GM19239 (cell line): ENCODE data around the gene ACOT6.
A peak's percentile ranks its signal among the peaks of the same experiment; 100 is the strongest.
"Not testable (repeated sequence)": the region's sequence is repeated elsewhere in the genome, so short reads cannot be mapped to it uniquely, and the experiment has no call there.

Experiments used
- DNase-seq: peaks from one replicate; pipeline ENCODE4 v3.0.0; 2011; ENCODE audit warnings: low spot score; ENCODE audit not compliant: insufficient read length
- FAIRE-seq: peaks from 2 replicates; lab custom pipeline; 2011; peaks lifted over from hg19 to GRCh38; lab: Jason Lieb, UNC

Gene ACOT6

GRCh38 chr14:73612339-73613045 is at the start of gene ACOT6:
ACOT6 (plus strand) TSS chr14:73612517; CDS start chr14:73612572, 55 bp downstream.
- DNase-seq (peak; percentile 70), FAIRE-seq (peak; percentile 84)

- FAIRE-seq, DNase-seq: not testable (repeated sequence)
Observed at GRCh38 chr14:73562696-73563095, 49.6 kb upstream of the ACOT6 start.

GRCh38 chr14:73566431-73566830 is 45.9 kb upstream of the ACOT6 start:
- not testable (repeated sequence) for FAIRE-seq, DNase-seq

- not testable (repeated sequence) for FAIRE-seq, DNase-seq
Observed at GRCh38 chr14:73566935-73567334, 45.4 kb upstream of the ACOT6 start.

GRCh38 chr14:73567358-73567757 is 45.0 kb upstream of the ACOT6 start:
- DNase-seq (no peak), FAIRE-seq (no peak)

- DNase-seq (no peak), FAIRE-seq (no peak)
Observed at GRCh38 chr14:73567951-73568885, 44.1 kb upstream of the ACOT6 start.

- DNase-seq: not testable (repeated sequence)
- peak; percentile 58 for FAIRE-seq
Observed at GRCh38 chr14:73568886-73569184, 43.5 kb upstream of the ACOT6 start.

GRCh38 chr14:73569185-73569958 is 42.9 kb upstream of the ACOT6 start, which contains the start of gene ACOT2:
ACOT2 (plus strand) TSS chr14:73569213; CDS start chr14:73569241, 28 bp downstream.
- FAIRE-seq (peak; percentile 80), DNase-seq (peak; percentile 73)

- not testable (repeated sequence) for DNase-seq
- FAIRE-seq: peak; percentile 61
Observed at GRCh38 chr14:73570913-73571312, 41.4 kb upstream of the ACOT6 start.

GRCh38 chr14:73573034-73573433 is 39.3 kb upstream of the ACOT6 start:
- not testable (repeated sequence) for FAIRE-seq, DNase-seq

GRCh38 chr14:73573740-73574139 is 38.6 kb upstream of the ACOT6 start:
- FAIRE-seq, DNase-seq: not testable (repeated sequence)

- not testable (repeated sequence) for DNase-seq, FAIRE-seq
Observed at GRCh38 chr14:73574251-73574650, 38.1 kb upstream of the ACOT6 start.

GRCh38 chr14:73576391-73576790 is 35.9 kb upstream of the ACOT6 start:
- DNase-seq: no peak

GRCh38 chr14:73577214-73577613 is 35.1 kb upstream of the ACOT6 start:
- not testable (repeated sequence) for DNase-seq, FAIRE-seq

More at GRCh38 chr14:73576391-73576790, 35.9 kb upstream of the ACOT6 start:
- FAIRE-seq: no peak

GRCh38 chr14:73582102-73582979 is 30.0 kb upstream of the ACOT6 start:
- not testable (repeated sequence) for DNase-seq
- peak; percentile 83 for FAIRE-seq

- no peak for FAIRE-seq
- DNase-seq: no peak
Observed at GRCh38 chr14:73588695-73589094, 23.6 kb upstream of the ACOT6 start.

- FAIRE-seq (no peak), DNase-seq (no peak)
Observed at GRCh38 chr14:73589116-73589515, 23.2 kb upstream of the ACOT6 start.

- DNase-seq, FAIRE-seq: not testable (repeated sequence)
Observed at GRCh38 chr14:73590673-73591004, 21.7 kb upstream of the ACOT6 start.
